HG03521 (cell line): ENCODE results near the gene SLC16A4.
"Not testable (repeated sequence)": the region's sequence is repeated elsewhere in the genome, so short reads cannot be mapped to it uniquely, and the experiment has no call there.

Source experiments
- ATAC-seq: cut with Tn5 transposase; IDR thresholded peaks from one replicate; pipeline ENCODE4 v1.9.1; 2021; ENCODE audit warnings: mild to moderate bottlenecking, moderate library complexity; ENCODE audit not compliant: unreplicated experiment

SLC16A4 gene

GRCh38 chr1:110409316-110409715 is 18.5 kb upstream of the SLC16A4 start:
- no peak for ATAC-seq

- no peak for ATAC-seq
Measured at GRCh38 chr1:110408488-110408887, 17.7 kb upstream of the SLC16A4 start.

- peak; percentile 81 for ATAC-seq
Measured at GRCh38 chr1:110407260-110408210, 16.7 kb upstream of the SLC16A4 start, which contains the start of gene LAMTOR5. Gene LAMTOR5 (minus strand): TSS chr1:110407694. CDS start chr1:110407620, 74 bp downstream.

- not testable (repeated sequence) for ATAC-seq
Measured at GRCh38 chr1:110406407-110406806, 15.6 kb upstream of the SLC16A4 start.

- ATAC-seq, result no peak
Measured at GRCh38 chr1:110404401-110404800, 13.6 kb upstream of the SLC16A4 start.

- no peak for ATAC-seq
Measured at GRCh38 chr1:110403805-110404204, 13.0 kb upstream of the SLC16A4 start.

- ATAC-seq, result not testable (repeated sequence)
Measured at GRCh38 chr1:110396259-110396958, 5.6 kb upstream of the SLC16A4 start.

- ATAC-seq, result no peak
Measured at GRCh38 chr1:110394493-110394820, 3.6 kb upstream of the SLC16A4 start.

GRCh38 chr1:110393691-110394492 is 3.1 kb upstream of the SLC16A4 start:
- ATAC-seq, result no peak

GRCh38 chr1:110393286-110393685 is 2.5 kb upstream of the SLC16A4 start:
- no peak for ATAC-seq

GRCh38 chr1:110390096-110390495 is 730 bp downstream of the SLC16A4 start:
- no peak for ATAC-seq

- ATAC-seq, result no peak
Measured at GRCh38 chr1:110387048-110387754, 3.6 kb downstream of the SLC16A4 start.

- ATAC-seq, result no peak
Measured at GRCh38 chr1:110385369-110385768, 5.5 kb downstream of the SLC16A4 start.

- ATAC-seq, result no peak
Measured at GRCh38 chr1:110384581-110385321, 6.1 kb downstream of the SLC16A4 start.

- ATAC-seq, result no peak
Measured at GRCh38 chr1:110383251-110383990, 7.4 kb downstream of the SLC16A4 start.

- ATAC-seq, result no peak
Measured at GRCh38 chr1:110380672-110381283, 10.0 kb downstream of the SLC16A4 start.

GRCh38 chr1:110375490-110375889 is 15.3 kb downstream of the SLC16A4 start:
- no peak for ATAC-seq

- no peak for ATAC-seq
Measured at GRCh38 chr1:110370827-110371226, 20.0 kb downstream of the SLC16A4 start.

GRCh38 chr1:110364221-110364620 is 26.6 kb downstream of the SLC16A4 start:
- ATAC-seq, result no peak
